ENCODE results near the gene VPS51.
A peak's percentile ranks its signal among the peaks of the same experiment; 100 is the strongest.

The VPS51 gene

DNA sequence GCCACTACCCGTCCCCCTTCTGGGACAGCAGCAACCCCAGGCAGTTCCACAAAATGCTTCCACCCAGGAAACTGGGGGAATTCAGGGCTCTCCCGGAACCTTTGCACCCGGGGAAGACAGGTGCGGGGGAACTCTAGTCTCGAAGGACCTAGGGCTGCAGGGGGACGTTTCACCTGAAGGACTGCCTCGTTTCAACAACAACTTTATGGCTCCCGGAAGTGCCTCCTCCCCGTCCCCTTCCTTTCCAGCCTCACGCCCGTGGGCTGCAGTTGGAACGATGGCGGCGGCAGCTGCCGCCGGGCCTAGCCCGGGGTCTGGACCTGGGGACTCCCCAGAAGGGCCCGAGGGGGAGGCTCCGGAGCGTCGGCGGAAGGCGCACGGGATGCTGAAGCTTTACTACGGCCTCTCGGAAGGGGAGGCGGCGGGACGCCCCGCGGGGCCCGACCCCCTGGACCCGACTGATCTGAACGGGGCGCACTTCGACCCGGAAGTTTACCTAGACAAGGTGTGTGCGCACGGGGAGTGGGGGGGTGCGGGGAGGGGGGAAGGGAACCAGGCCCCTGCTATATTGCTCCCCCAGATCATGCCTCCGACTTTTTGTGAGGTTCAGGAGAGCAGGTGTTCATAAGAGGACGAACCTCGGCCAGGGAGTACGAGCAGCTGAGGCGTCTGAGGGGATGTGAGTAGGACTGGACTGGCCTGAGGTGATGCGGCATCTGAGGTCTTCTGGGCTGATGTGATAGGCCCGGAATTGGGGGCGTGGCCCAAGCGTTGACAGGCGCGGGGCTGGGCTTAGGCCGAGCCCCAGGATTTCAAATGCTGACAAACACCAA, at the start of gene VPS51:
Gene VPS51, plus strand, starts transcription at position 241 of the 833 bp plus-strand sequence. Its CDS starts 37 bp downstream, at position 278.
- DNase-seq = peak; percentile 56

DNA sequence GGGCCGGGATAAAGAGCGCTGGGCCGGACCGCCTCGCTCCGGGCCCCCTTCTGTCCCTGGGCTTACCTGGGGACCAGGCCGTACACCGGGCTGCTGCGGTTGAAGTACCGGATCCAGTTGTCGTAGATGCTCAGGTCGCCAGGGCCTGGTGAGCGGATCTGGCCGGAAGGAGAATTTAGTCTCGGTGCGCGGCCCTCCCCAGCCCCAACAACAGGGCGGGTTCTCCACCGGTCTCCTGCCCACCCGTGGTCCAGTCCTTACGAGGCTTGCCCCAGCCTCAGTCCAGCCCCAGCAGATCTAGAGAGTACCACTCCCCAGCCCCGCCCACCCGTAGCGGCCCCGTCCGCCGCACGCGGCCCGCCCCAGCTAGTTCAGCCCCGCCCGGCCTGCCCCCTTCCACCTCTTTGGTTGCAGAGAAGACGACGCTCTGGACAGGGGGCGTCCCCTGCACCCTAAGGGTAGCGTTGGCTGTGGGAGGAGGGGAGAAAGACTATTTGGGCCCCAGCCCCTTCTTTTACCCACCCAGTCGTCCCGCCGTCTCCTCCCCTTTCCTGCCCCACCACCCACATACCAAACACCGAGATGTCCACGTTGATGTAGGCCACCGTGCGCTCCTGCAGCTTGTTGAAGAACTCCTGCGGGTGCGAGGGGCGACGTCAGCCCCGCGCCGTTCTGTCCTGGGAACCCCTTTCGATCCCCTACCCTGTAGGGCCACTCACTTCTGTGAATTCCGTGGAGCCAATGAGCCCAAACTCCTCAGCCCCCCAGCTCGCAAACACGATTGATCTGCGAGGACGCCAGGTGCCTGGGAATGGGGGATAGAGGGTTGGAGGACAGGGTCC, 48.2 kb upstream of the VPS51 start:
- no peak for DNase-seq

DNA sequence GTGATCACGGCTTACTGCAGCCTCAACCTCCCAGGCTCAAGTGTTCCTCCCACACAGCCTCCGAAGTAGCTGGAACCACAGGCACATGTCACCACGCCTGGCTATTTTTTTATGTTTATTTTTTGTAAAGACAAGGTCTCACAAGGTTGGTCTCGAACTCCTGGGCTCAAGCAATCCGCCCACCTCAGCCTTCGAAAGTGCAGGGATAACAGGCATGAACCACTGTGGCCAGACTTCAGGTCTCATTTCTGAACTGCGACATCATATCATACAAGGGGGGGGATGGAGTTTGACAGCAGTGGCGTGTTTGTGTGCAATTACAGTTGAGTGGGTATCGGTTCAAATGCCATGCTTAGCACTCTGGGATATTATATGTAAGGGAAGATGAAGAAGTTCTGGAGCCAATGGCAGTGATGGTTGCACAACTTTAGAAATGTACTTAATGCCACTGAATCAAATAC, 44.6 kb upstream of the VPS51 start:
- DNase-seq = no peak

DNA sequence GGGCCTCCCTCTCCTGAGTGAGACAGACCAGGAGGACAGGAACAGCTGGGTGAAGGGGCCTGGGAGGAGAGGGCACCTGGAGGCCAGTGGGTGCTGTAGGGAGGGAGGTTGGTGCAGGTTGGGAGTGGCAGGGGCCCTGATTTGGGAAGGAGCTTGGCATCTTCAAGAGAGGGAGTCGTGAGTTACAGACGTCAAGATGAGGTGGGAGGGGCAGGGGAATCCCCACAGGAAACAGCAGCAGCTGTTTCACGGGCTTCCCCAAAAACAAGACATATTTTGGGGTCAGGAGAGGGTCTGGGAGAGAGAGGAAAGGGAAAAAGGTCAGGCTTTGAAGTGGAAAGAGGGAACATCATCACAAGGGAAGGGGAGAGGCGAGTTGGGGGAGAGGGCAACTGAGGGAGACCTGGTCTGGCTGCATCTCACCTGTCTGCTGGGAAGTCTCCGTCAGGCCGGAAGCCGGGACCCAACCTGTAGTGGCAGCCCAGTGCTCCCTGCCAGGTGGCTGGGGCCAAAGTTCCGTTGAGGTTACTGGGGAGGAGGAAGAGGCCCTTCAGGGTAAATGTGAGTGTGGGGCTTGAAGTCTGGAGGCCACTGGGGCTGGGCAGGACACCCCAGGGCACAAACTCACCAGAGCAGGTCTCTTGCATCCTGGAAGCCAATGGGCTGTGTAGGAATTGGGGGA, 42.0 kb upstream of the VPS51 start:
- DNase-seq = no peak

DNA sequence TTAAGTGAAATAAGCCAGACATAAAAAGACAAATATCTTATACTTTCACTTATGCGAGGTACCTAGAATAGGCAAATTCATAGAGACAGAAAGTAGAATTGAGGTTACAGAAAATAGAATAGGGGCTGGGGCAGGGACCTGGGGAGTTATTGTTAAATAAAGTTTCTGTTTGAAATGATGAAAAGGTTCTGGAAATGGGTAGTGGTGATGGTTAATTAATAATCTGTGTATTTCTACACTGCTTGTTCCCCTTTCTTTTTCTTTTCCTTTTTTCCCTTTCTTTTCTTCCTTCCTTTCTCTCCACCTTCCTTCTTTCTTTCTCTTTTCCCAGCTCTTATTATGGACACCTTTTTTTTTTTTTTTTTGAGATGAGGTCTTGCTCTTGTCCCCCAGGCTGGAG, 40.5 kb upstream of the VPS51 start:
- no peak for DNase-seq

DNA sequence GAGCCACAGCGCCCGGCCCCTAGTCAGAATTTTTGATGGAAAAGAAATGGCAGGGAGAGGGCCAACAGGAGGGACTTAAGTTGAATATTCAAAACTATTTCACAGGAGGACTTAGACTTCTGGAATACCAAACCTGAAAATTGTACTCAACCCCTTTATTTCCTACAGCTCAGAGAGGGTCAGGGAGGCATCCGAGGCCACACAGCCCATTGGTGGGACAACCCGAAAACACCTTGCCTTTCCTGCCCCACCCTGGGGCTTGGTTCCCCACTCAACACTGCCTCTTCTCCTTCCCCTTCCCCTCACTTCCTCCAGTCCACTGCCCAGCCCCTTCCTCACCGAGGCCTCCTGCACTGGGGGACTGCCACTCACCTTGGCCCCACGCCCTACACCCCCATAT, 39.0 kb upstream of the VPS51 start:
- DNase-seq = no peak

DNA sequence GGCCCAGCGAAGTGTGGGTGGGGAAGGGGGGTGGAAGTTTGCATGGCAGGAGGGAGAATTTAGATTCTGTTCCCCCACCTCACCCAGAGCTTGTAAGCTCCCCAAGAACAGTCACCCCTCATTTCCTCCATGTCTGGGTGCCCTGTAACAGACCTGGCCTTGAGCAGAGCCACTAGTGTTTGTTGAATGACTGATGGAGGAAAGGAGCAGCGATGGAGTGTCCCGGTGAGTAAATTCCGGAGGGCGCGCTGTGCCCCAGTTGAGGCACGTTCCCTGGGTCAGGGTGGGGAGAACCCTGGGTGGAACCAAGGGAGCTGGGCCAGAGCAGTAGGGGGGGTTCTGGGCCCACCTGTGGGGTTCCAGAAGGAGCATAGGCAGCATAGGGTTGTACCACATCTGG, 38.5 kb upstream of the VPS51 start:
- no peak for DNase-seq

DNA sequence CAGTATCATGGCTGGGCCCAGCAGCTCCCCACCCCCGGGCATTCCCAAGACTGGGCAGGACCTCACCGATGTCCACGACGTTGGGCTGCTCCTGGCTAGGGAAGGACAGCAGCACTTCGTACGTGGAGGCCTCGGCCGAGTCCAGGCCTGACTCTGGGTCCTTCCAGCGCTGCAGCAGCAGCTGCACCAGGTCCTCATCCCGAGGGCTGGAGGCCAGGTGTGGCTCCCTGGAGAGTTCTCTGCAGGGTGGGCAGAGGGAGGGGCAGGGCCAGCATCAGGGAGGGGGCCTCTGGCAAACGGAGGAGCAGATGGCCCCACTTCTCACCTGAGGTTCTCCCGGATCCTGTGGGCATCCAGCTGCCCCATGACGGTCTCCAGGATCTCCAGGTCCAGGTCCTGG, 38.0 kb upstream of the VPS51 start:
- no peak for DNase-seq

DNA sequence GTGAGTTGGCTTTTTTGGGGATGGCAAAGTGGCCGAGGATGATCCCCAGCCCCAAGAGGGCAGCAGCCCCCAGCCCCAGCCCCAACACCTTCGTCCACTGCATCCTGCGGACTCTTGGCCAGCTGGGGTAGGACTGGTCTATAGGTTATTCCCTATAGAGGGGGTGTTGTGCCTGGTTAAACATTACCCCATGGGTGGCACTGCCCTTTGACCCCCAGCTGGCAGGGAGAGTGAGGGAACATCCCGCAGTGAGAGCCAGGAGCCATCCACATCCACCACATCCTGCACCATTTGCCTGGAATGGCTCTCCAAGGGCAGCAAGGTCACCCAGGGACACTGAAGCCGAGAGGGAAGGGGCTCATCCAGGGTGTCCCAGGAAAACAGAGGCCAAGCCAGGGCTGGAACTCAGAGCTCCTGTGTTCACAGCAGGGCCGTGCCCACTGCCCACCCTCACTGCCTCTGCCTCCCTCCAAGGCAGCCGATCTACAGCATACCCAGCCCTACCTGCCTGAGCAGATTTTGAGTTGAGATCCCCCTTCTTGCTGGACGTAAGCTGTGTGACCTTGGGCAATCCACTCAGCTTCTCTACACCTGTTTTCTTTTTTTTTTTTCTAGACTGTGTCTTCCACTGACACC, 37.5 kb upstream of the VPS51 start, which contains the start of gene NAALADL1:
Gene NAALADL1, minus strand, starts transcription at position 135 of the 636 bp plus-strand sequence. Its CDS starts 32 bp downstream, at position 103.
- no peak for DNase-seq

DNA sequence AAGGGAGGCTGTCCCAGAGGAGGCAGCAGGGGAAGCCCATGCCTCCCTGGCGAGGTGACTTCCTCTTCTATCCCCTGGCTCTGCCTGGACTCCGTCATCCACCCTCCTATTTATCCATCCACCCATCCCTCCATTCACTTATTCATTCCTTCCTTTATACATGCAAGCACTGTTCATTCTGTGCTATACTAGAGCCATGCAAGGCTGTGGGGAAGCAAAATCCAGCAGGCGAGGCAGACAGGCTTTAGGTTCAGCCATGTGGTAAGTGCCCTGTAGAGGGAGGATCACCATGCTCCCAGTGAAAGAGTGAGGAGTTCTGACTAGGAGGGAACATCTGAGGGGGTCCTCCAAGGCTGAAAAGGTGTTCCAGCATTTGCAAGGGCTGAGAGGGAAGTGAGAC, 36.5 kb upstream of the VPS51 start:
- DNase-seq = no peak

DNA sequence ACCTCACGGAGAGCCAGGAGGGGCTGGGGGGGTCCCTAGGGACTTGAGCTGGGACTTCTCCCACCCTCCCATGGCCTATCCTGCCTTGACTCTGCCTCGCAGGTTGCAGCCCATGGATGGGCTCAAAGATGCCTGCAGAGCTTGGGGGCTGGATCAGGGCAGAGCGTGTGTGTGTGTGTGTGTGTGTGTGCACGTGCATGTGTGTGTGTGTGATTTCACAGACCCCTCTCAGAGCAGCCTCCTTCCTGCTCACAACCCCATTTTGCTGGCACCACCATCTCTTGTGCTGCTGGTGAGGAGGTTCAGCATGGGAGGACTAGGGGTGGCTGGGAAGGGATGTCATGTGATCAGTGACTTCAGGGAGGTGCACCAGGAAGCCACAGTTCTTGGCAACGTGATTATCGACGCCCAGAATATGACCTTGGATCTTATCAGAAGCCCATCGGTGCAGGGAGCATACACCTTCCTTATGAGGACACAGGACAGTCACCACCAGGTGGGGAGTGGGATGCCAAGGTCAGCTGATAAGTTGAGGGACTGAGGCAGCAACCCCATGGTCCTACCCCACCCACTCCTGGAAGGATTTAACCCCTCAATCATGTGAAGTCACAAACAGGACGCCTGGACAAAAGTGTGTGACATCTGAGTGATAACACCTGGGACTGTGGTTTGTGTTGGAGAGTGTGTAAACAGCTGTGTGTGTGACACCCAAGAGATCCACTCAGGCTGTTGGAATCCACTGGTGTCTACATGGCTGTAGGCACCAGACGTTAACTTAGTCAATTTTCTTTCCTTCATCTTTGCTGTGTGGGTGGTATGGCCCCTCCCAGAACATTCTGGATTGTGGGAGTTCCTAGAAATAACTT, 35.8 kb upstream of the VPS51 start:
- no peak for DNase-seq

DNA sequence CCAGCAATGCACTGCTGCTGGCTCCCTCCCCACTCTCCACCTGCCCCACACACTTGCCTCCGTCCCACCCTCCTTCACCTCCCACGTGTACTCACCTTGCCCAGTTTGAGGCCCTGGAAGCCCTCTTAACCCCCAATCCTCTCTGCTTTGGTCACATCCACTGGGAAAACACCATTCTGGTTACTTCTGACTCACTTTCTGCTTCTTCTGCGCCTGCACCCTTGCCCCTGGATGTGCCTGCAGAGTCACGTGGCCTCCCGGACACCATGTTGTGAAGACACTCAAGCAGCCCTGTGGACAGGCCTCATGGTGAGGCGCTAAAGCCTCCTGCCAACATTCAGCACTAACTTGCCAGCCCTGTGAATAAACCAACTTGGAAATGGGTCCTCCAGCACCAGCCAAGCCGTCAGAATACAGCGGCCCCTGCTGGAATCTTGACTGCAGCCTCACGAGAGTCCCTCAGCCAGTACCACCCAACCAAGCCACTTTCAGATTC, 35.1 kb upstream of the VPS51 start:
- no peak for DNase-seq

DNA sequence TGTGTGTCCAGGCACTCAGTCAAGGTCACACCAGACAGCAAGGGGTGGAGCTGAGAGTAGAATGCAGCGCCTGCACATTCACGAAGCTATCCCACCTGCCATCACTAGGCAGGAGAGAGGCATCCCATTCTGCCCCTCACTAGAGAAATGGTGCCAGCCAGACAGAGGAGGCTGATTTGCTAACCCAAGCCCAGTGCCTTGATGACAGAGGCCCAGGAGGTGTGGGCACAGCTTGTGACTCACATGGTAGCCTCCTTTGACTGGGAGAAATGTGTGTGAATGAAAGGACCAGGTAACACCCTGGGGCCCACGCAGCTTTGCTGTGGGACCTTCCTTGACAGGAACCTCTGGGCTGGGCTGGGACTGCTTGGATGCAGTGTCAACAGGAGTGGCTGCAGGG, 32.5 kb upstream of the VPS51 start:
- no peak for DNase-seq

DNA sequence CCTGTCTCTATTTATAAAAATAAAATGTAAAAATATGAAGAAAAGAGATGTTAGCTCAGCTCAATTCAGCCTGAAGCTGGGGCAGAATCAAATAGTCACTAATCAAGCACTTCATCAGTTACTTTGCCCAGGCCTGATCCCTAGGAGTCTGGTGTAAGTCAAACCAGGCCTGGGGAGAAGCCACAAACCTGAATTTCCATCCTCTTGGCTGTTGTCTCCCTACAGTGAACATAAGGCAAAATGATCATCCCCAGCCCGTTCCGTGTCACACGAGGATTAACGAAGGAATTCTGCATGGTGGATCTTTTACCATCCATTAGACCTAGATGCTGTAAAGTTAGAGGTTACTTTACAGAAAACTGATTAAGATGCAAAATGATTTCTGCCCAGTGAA, 31.2 kb upstream of the VPS51 start:
- DNase-seq = no peak

DNA sequence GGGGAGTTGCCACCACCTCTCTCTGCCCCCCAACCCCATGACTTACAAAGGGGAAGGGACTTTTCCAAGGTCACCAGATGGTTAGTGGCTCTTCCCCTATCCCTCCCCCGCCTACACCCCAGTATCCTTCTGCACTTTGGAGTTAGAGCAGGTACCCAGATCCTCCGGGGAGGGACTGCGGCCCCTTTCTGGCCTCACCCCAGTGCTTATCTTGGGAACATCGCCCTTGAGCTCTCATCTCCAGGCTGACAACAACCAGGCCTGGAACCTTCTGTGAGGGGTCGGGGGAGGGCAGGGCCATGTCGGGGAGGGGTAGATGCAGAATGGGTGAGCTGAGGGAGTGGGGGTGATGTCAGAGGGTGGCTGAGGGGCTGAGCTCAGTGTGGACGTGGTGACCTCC, 30.2 kb upstream of the VPS51 start:
- no peak for DNase-seq

DNA sequence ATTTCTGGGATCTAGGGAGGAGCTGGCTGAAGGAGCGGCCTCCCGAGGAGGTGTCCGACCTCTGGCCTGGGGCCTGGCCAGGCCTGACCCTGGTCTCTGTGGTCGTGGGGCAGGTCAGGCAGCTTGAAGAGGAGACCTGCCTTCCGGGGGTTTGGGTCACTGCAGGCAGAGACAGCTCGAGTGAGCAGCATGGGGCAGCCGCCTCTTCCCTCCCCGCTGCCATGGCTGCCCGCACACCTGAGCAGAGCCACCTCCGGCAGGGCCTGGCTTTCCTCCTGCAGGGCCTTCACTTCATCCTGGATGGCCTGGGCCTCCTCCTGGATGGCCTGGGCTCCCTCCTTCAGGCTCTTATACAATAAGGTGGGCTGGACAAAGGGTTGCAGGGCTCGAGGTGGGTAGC, 29.7 kb upstream of the VPS51 start:
- no peak for DNase-seq

DNA sequence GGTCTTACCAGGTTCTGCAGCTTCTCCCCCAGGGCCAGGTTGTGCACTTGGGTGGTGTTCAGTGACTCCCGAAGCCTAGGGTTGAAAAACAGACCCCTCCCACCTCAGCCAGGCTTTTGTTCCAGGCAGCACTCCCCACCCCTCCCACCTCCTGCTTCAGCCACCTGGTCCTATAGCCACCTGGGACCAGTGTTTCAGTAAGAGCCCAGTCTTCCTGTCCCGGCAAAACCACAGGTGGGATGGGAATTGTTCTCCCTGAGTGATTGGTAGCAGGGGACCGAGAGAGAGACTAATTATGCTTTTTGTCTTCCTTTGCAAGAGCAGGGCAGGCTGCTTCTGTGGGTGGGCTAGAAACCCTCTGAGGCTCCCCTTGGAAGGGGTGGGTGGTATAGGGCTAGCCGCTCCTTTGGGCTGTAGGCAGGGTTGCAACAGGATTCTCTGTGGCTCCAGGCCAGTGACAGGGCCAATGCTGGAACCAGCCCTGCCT, 29.2 kb upstream of the VPS51 start:
- no peak for DNase-seq

DNA sequence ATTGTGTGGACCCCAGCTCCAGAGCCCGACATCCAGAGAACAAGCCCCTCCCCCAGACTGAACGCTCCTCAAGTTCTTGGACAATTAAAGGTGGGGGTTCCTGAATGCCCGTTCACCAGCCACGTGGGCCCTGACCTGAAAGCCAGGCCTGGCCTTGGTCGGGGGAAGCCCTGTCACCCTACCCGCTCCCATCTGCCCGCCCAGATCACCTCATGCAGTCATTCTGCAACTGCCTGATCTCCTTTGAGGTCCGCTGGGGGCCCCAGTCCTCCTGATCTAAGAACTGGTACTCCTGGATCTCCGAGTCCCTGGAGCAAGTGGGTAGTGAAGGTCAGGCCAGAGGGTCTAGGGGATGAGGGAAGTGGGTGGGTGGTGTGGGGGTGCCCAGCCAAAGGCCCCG, 28.6 kb upstream of the VPS51 start:
- no peak for DNase-seq

DNA sequence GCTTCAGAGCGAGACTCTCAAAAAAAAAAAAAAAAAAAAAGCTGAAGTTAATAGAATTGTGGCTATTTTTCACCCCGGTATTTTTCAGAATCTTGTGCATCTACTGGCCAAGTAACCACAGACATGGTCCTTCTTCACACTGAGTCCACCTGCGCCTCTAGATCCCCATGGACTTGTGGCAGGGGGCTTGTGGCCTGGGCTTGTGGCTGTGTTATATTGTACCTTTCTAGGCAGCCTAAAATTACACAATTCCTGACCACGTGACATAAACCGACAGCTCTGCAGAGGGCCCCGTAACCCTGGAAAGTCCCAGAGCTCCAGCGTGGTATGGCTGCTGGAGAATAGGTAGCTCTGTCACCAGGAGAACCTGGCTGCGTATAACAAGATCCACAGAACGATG, 26.8 kb upstream of the VPS51 start:
- no peak for DNase-seq

DNA sequence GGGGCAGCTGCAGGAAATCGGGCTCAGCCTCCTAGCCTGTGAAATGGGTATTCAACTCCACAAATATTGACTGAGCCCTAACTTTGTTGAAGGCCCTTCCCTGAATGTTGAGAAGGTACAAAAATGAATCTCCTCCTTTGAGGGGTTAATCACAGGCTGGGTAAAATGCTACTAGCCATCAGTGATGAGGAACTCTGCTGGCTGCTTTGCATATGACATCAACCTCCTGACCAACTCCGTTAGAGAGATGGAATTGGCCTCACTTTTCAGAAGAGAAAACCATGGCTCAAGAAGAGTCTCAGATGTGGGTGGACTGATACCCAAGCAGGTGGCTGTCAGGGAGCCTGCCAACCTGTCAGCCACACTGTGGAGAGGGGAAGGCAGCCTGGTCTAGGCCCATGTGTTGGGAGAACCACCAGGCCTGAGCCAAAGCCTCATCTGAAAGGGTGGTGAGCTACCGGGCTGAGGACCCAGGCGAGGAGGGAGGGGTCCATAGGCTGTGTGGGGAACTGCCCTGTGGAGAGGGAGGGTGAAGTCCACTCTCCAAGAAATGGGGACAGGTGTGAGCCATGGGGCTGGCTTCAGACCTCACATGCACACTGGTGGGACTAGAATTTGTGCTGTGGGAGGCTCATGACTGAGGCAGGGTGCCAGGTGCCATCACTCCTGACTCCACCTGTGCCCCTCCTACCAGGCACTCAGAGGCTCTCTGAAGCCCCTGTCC, 23.9 kb upstream of the VPS51 start:
- no peak for DNase-seq

DNA sequence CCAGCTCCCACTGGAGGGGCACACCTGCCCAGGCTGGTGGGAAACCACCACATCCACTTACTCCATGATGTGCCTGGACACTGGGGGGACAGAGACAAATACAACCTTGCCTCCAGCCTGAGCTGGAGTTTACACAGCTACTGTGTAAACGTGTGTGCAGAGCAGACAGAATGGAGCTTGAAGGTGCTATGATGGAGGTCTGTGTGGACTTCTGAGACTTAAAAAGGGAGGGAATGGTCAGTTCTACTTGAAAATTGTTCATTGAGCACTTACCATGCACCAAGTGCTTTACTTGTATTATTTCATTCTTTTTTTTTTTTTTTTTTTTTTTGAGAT, 23.4 kb upstream of the VPS51 start:
- DNase-seq = no peak

All from DMS 273 treated with DMSO at 0.1 percent for 48 hours (cell line).